ENCODE results near the gene GPC6.

Gene GPC6

DNA sequence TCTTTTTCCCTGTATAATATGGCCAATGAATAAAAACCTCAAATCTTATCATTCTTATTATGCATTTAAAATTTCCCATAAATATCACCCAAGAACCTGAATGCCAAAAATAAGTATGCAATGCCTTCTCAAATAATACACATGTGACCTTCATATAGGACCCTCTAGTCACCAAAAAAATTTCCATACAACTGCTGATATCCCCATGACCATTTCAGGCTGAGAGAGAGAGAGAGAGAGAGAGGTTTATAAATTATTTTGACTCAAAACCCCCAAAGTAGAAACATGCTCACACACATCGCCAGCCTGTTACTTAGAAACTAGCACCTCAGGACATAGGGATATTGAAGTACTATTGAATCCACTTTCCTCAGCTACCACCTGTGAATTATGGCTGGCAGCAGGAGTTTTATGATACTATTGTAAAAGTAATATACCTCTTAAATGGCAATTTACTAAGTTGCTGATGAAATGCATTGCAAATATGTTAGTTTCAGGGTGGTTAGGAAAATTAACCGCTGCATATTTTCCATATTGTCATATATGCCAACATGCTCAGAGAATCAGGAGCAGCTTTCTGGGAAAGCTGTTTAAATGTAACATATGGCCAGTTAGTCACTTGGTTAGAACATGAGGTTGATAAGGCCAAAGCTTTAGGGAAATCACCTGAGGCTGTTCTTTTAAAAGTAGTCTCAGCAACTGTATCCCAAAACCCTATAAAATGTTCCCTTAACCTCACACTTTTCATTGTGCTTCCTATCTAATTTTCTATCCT, 1022.0 kb downstream of the GPC6 start:
- no peak for DNase-seq (ENCODE audit: low read depth)

DNA sequence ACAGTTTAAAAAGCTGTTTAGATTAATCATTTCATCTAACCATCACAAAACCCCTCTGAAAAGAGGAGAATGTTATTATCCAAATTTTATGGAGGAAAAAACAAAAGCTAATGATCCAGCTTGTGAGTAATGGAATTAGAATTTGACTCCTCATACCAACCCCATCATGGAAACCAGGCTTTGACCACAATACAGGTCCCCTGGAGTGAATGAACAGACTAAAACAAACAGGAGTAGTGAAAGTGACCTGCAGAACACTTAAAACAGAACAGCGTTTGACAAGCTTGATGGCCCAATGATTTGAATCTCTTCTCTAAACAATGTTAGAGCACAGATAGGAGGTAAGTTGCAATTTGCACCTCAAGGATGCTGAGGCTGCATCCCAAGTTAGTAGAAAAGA, 1022.9 kb downstream of the GPC6 start:
- no peak for DNase-seq (ENCODE audit: low read depth)

DNA sequence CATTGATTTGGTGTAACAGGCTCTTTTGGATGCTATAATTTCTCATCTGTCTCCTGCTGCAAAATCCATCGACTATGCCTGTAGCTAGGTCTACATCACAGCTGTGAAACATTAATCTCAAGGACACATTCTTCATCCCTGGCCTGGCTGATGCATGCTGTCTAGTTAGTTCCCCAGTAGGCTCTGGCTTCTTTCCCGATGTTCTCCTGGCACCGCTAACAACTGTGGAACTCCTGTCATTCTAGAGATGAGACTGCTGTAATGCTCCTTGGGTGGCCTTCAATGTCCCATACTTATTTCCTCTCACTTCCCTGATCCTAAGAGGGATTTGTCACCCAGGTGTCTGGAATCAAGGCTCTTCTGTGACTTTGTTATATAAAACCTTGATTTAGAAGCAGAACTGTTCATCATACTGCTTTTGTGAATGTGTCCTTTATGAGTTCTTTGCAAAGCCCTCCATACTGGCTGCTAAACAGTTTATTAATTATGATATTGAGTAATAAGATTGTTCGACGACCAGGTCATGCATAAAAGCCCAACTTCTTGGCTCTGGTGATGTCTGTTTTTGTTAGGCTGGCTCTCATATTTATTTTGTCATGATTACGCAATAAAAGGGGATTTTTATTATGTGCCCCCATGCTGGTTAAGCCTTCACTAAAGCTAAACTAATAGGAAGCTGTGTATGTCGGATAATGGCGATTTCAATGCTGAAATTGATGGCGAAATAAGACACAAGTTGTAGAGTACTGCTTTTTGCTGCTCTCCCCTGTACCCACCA, 1025.4 kb downstream of the GPC6 start:
- no peak for DNase-seq (ENCODE audit: low read depth)

DNA sequence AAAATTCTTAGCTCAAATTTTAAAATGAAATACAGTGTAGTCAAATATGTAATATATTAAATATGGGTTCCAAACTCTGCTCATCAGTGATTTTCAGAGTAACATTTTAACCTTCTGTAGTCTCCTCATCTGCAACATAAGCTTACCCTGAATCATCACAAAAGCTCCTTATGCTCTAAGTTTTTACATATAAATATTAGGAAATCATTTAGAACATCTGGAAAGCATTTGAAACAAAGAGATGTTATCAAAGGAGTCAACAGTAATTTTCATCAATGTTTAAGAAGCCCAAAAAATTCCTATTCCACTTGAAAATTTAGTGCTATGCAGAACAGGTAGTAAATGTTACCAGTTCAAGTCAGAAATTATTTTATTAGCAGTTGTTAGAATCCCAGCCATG, 1028.1 kb downstream of the GPC6 start:
- no peak for DNase-seq (ENCODE audit: low read depth)

DNA sequence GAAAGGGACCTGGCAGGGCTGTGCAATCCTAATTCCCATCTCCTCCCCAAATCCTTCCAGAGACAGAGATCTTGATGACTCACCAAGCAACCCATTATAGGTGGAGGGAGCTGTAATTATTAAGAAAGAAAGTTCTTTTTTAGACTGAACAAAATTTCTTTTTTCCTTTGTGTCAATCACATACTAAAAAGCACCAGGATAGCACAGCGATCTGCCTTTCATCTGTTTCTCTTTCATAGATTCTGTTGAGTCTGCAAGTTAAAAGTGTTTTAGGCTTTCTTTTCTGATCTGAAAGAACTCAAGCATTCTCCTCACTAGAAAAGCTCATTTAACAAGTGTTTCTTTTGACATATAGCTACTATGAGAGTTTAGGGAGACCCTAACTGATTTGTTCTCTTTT, 1030.1 kb downstream of the GPC6 start:
- DNase-seq (ENCODE audit: low read depth) = no peak

DNA sequence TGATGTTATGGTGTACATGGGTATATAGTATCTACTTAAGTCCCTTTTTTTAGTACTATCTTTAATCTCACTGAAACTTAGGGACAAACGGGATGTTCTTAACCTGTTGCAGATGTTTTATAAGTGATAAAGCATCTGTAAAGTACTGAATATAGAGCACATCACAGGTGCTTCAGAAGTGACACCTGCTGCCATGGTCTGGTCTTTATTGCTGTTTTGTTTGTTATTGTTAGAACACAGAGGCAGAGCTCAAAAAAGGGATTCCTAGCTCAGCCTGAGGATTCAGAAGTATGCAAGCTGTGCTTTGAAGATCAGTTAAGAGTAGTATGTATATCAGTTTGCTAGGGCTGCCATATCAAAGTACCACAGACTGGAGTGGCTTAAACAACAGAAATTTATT, 1033.4 kb downstream of the GPC6 start:
- no peak for DNase-seq (ENCODE audit: low read depth)

DNA sequence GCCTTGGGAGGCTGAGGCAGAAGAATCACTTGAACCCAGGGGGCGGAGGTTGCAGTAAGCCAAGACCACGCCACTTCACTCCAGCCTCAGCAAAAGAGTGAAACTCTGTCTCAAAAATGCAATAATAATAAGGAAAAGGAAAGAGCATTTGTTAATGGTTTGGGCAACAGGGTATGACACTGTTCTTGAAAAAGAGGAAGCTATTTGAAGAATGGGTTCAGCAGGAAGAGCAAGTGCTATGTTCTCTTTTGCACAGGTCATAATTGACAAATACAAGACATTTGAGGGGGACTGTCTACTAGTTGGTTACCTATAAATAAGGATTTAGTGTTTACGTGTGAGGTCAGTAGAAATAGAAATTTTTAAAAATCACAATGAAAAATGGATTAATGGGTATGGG, 1034.6 kb downstream of the GPC6 start:
- no peak for DNase-seq (ENCODE audit: low read depth)

DNA sequence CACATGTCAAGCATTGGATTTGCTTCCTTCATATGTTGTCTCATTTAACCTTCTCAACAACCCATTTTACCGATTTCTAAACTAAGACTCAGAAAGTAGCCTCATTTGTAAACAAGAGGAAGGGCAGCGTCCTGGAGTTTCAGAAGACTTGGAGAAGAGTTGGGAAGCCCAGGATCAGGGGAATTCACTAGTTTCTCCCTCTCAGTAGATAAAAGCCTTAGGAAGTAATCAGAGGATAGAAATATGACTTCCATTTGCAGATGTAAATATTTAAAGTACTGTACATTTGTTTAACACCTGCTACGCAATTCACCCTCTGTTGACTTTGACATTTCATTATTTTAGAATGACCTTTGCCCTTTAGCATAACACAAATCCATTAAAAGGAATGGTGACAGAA, 1036.4 kb downstream of the GPC6 start:
- DNase-seq (ENCODE audit: low read depth) = no peak

DNA sequence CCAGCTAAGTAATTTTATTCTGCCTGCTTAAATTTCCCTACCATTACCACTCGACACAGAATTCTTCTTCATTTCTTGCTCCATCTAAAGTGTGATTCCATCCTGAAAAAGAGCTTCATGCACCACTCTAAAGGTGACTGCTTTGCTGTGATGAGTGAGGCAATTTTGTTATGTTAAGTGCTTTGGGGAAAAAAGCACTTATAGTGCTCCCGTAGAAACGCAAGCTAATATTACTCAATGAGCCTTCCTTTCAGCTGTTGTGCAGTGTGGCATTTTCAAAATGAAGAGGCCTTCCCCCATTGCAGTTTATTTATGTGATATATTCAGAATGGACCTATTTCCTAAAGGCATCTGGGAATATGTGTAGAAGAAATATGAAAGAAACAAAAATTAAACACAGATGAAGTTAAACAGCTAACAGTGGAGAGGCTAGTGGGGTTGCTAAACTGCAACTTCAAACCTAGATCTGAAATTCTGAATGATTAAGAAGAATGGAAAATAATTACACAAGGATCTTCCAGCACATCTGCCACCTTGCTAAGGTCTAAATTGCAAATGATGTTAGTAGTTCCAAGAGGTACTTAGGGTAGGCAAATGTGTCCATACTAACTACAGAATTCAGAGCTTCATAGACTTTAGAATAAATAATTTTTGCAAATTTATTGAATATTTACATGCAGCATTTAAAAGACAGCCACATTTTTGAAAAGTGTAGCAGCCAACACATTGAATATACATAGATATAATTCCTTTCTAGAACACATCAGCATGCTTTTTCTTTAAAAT, 1041.2 kb downstream of the GPC6 start:
- no peak for DNase-seq (ENCODE audit: low read depth)

DNA sequence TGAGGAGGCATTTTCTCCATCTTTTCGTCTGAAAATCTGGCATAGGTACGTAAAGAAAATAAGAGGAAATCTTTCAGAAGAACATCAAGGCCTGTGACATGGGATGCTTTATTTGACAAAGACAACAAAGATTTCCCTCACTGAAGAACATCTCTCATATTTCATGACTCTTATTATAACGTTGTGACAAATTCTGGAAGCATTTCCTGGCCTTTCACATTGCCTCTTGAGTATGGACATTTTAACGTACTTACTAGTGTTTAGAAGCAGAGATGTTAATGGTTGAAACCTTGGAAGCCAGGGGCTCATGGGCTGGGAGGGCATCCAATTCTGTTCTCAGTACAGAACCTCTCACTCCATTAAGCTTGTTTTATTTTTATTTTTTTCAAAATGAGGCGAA, 1042.1 kb downstream of the GPC6 start:
- DNase-seq (ENCODE audit: low read depth) = no peak

DNA sequence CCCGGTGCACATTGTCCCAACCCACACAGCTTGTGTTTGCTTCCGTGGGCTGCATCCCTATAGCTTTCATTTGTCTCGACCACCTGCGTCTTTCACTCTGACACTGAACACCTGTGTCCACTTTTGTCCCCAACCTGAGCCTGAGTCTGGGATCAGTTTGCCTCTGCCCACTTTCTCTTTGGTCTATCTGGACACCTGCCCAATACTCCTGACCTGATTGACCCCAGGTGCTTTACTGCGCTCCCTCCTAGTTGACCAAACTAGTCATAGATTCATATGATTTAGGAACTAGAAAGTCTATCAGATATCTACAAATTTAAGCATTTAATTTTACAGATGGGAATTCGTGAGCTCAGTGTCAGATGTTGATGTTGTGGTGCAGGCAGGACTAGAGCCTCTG, 1043.0 kb downstream of the GPC6 start:
- no peak for DNase-seq (ENCODE audit: low read depth)

DNA sequence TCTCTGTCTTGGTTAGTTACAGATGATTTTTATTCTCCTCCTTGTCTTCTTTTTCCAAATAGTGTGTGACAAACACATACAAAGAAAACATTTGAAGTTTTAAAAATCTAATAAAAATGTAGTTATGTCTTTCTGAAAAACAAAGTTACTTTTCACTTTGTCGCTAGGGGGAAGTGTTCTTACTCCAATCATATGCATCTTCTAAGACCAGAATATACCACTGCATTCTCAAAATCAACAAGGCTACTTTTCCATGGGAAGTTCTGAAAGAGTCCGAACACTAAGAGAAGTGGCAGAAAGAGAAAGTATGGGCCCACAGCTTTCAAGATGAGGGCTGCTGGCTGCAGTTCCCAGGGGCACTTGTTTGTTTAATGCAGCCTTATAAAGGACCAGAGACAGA, 1043.9 kb downstream of the GPC6 start:
- DNase-seq (ENCODE audit: low read depth) = no peak

DNA sequence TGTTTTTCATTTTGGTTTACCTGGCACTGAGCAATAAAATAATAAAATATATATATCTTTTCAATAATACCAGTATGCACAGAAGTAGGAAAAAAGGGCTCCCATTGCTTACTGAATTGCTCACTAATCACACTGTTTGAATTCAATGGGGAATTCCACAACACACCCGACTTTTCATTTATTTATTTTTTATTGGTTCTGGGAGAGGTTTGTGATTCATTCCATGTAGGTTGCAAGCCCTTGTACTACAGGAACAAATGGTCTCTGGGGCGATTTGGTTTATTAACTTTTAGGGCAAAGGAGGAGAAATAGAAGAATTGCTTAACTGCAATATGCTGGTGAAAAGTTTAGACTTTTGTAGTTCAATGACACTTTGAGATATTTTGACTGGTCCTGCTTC, 1045.4 kb downstream of the GPC6 start:
- no peak for DNase-seq (ENCODE audit: low read depth)

DNA sequence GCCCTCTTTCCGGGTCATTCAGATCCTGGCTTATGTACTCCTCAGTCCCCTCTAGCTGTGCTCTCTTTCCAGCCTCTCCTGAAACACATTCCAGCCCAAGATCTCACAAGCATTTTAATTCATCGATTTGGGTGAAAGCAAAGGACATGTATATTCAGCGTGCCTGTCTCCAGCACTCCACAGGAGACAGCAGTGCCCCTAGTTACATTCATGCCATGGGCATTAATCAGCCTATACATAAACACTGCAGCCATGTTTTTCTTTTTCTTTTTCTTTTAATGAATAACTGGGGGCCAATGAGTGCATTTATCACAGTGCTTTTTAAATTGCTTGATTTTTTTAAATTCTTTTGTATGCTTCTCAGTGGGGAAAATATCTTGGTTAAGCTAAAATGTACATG, 1053.7 kb downstream of the GPC6 start:
- no peak for DNase-seq (ENCODE audit: low read depth)

DNA sequence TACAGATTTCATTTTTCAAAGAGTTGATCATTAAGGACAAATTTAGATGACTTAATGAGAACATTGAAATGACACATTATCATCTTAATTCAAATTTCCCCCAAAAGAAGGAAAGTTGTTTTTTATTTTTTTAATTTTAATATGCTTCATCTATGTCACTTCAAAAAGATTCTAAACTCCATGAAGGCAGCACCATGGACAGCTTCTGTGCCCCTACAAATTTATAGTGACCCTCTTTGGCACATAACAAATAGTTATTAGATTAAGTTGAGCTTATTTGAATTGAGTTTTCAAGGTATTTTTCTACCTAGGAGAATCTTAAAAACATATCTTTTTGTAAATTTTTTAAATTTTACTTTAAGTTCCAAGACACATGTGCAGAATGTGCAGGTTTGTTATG, 1054.2 kb downstream of the GPC6 start:
- DNase-seq (ENCODE audit: low read depth) = no peak

DNA sequence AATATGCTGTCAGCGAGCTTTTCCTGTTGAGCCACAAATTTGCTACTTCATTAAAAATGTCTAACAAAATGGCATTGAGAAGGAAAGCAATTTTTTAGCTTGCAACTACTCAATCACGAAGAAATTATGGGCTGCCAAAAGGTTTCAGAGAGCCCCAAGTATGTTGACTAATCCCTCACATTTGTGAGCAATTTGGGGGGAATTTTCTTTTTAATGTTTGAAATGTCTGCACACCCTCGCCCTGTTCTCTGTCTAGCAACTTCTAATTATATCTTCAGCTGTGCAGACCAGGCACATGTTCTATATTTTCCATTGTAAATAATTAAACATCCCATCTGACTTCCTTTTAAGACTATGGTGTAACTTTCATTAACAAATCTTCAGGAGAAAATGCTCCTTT, 1060.0 kb downstream of the GPC6 start:
- DNase-seq (ENCODE audit: low read depth) = no peak

DNA sequence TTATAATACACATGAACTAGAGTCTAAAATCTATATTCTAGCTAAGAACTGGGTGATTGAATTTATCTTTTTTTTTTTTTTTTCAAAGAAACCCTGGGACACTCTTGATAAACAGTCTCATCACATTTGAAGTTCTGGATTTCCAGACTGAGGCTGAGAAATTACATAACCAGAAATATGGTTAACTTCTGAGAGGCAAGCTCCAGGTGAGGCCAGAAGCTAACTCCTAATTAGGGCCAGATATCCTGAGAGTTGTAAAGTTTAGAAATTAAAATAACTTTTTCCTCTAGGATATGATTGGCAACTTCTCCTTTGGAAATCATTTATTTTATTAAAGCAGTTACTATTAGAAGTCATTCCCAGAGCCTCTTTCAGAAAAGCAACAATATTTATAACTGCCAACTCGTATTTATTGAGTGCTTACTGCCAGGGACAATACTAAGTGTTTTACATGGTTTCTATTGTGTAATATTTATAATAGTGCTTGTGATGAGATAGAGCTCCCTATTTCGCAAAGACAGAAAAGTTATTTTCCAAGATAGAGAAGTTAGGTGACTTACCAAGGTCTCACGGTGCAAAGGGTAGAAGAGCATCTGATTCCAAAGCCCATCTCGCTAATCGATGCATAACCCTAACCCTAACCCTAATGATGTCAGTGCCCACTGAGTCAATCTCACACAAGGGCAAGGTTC, 1065.2 kb downstream of the GPC6 start:
- no peak for DNase-seq (ENCODE audit: low read depth)

DNA sequence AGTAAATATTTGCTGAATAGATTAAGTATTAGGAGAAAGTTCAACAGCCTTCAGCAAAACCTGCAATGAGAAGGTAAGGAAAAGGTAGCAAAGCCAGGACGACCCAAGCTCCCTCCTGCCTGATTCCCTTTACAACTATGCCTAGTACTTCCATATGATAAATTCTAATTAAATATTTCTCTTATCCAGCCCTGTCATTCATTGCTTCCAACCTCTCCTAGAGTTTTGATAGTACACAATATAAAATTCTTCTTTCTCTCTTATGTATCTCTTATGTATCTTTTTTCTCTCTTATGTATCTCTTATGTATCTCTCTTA, 1065.7 kb downstream of the GPC6 start:
- no peak for DNase-seq (ENCODE audit: low read depth)

DNA sequence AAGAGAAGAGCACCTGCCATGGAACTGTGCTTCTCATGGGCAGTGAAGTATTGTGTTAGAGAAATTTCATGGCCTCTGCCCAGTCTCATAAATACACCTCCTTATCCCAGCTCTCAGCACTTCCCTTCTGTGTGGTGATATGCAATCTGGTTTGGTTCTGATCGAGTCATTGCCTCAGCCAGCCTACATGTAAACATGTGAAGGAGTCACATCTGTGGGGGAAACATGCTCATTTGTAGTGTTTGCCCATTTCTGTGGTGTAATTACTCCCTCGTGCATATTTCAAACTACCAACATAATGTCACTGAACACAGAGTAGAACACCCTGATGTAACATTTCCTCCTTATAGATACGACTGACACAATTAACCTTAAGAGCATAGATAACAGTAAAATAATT, 1069.9 kb downstream of the GPC6 start:
- DNase-seq (ENCODE audit: low read depth) = no peak

DNA sequence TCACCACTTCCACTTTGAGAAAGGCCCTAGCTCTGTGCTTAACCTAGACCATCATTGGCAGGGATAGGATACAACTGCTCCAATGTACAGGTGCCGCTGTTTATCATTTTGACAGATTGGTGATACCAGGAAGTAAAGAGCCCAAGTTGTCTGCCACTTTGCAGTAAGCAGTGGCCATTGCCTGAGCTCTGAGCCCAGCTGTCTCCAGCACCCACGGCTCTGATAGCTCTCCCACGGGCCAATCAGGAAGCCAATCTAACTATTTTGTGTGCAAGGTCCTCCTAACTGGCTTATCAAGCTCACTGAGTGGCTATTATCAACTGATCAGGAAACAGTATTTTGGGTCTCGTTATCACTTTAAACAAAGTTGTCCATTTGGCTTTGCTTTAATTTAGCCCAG, 1071.7 kb downstream of the GPC6 start:
- no peak for DNase-seq (ENCODE audit: low read depth)

DNA sequence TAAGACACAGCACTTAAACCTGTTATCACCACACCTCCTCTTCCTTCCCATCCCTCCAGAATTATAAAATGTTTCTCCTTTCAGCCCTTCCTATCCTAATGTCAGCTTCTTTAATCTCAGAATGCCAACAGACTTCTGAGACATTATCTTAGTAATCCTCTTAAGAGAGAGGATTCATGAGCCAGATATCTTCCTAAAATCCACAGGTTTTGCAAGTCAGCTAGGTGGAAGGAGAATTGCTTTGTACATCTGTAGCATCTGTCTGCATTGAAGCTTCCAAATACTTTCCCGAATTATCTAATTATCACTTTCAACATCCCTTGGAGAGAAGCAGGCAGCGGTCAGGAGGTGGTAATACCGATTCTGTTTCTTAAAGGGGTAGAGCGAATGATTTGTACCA, 1073.8 kb downstream of the GPC6 start:
- no peak for DNase-seq (ENCODE audit: low read depth)

DNA sequence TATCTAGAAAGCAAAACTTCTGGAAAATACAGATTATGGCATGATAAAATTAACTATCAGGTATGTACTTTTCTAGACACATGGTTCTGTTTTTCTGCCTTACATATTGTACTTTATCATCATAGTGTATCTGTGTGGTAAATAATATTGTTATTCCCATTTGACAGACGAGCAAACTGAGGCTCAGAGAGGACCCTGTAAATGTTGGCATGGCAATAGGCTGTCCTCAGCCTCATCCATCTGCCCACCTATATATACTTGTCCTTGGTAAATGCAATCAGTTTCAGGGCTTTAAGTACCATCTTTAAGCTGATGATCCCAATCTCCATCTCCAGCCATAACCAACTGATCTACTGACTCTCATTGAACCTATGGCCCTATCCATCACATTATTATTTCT, 1074.9 kb downstream of the GPC6 start:
- DNase-seq (ENCODE audit: low read depth) = no peak

Data from stimulated activated CD4-positive, alpha-beta T cell treated with anti-CD3 and anti-CD28 coated beads, Interleukin-2, amount 100 ng/mL, for 4 hours (primary cell).